Ovary (tissue), 3 donors: Measurements from ENCODE around the gene LUZP2.

Experiments used
- POLR2A ChIP-seq: fragments of 450-650 bp; IDR thresholded peaks from one replicate; pipeline ENCODE4 v1.6.1; 2017; ENCODE audit warnings: antibody characterized with exemption, mild to moderate bottlenecking, moderate library complexity
- TF ChIP-seq, protein P1 (sequence below), 3 donors: fragments of 450-650 bp in 2 of 3; fragments of 200-600 bp in 1 of 3; IDR thresholded peaks; one replicate each; pipeline versions ENCODE4 v1.5.1 to v1.8.0; 2016 to 2022; ENCODE audit warnings: antibody characterized with exemption in 3 of 3, mild to moderate bottlenecking in 1 of 3
- donor health status: DM: no; HTN: no; CAD: no.

DNA sequence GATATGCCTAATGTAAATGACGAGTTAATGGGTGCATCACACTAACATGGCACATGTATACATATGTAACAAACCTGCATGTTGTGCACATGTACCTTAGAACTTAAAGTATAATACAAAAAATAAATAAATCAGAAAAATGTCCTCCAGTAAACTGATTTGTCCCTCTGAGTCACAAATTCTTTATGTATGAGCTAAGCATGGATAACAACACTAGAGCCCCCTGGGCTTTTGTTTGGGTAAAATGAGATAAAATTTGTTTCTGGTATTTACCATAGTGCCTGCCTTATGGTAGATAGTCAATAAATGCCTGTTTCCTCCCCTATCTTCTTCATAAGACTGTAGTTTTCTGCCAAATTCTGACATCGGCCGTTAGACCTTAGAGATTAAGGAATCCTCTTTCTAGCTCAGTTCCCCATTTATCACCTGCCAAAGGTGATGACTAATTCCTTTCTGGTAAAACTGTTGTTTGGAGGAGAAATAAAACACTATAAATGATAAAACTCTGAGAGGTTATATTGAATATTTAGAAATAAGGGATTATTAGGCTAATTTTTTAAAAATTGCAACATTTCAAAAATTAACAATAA, 43.6 kb upstream of the LUZP2 start:
- TF ChIP-seq POLR2A = no peak
- TF ChIP-seq, protein P1, sequence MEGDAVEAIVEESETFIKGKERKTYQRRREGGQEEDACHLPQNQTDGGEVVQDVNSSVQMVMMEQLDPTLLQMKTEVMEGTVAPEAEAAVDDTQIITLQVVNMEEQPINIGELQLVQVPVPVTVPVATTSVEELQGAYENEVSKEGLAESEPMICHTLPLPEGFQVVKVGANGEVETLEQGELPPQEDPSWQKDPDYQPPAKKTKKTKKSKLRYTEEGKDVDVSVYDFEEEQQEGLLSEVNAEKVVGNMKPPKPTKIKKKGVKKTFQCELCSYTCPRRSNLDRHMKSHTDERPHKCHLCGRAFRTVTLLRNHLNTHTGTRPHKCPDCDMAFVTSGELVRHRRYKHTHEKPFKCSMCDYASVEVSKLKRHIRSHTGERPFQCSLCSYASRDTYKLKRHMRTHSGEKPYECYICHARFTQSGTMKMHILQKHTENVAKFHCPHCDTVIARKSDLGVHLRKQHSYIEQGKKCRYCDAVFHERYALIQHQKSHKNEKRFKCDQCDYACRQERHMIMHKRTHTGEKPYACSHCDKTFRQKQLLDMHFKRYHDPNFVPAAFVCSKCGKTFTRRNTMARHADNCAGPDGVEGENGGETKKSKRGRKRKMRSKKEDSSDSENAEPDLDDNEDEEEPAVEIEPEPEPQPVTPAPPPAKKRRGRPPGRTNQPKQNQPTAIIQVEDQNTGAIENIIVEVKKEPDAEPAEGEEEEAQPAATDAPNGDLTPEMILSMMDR (IDR thresholded peaks at IDR 0.05) = no peak
